RWPE1 (cell line): ENCODE data around the gene NUDT19.
"Not testable (repeated sequence)": the region's sequence is repeated elsewhere in the genome, so short reads cannot be mapped to it uniquely, and the experiment has no call there.

Experiments
- CTCF ChIA-PET: fragments of 350-600 bp; sonication (Branson Sonifier 250); formaldehyde crosslinking; extraction: SDS; loops from one replicate; lab custom pipeline; 2021; lab: Yijun Ruan, JAX
- POLR2A ChIA-PET: fragments of 400-600 bp; formaldehyde crosslinking; extraction: SDS; loops from one replicate; lab custom pipeline; 2020; ENCODE audit warnings: antibody characterized with exemption; ENCODE audit not compliant: low non-redundant PET; lab: Yijun Ruan, JAX
- DNase-seq: peaks from one replicate; pipeline ENCODE4 v3.0.0; 2012; ENCODE audit warnings: low spot score
- H3K27ac ChIP-seq: fragments of 450-650 bp; 2 replicates; pipeline ENCODE4 v1.5.1; 2017
- CTCF ChIP-seq: fragments of 450-650 bp; conservative IDR thresholded peaks from 2 replicates; pipeline ENCODE4 v1.5.1; 2017; ENCODE audit warnings: low read depth, mild to moderate bottlenecking

The NUDT19 gene

GRCh38 chr19:32651729-32652140 is 39.9 kb upstream of the NUDT19 start:
- TF ChIP-seq CTCF, result no peak
- ChIA-PET POLR2A (no interaction called here), CTCF (interaction anchor here (0.8 kb wide), 1 partner anchor 1207 kb away, joined by 4 read pairs; no protein-coding TSS in a partner anchor)
- no peak for DNase-seq
- no peak overlapping the region for H3K27ac ChIP-seq

GRCh38 chr19:32652331-32652730 is 39.3 kb upstream of the NUDT19 start:
- not testable (repeated sequence) for H3K27ac ChIP-seq
- CTCF ChIA-PET, result interaction anchor here (0.8 kb wide), 1 partner anchor 1208 kb away, joined by 4 read pairs; no protein-coding TSS in a partner anchor

GRCh38 chr19:32652894-32653598 is 38.6 kb upstream of the NUDT19 start:
- no peak for TF ChIP-seq CTCF
- H3K27ac ChIP-seq, result peak overlapping the region; percentile 3; the same call in 1 of the 2 replicates
- ChIA-PET POLR2A (no interaction called here), CTCF (interaction anchor here (0.8 kb wide), 1 partner anchor 1208 kb away, joined by 4 read pairs; no protein-coding TSS in a partner anchor)
- no peak for DNase-seq

More at GRCh38 chr19:32652331-32652730, 39.3 kb upstream of the NUDT19 start:
- DNase-seq, POLR2A ChIA-PET: not testable (repeated sequence)

GRCh38 chr19:32653599-32653915 is 38.1 kb upstream of the NUDT19 start:
- no peak for DNase-seq
- ChIA-PET CTCF (interaction anchor here (0.7 kb wide), 1 partner anchor 8 kb away, joined by 5 read pairs; no protein-coding TSS in a partner anchor), POLR2A (no interaction called here)
- TF ChIP-seq CTCF, result no peak
- H3K27ac ChIP-seq, result no peak overlapping the region

- H3K27ac ChIP-seq, DNase-seq: not testable (repeated sequence)
- POLR2A ChIA-PET, result interaction anchor here (0.7 kb wide), 1 partner anchor 251 kb away, joined by 4 read pairs; no protein-coding TSS in a partner anchor
- CTCF ChIA-PET, result interaction anchor here (0.6 kb wide), 1 partner anchor 272 kb away, joined by 3 read pairs; no protein-coding TSS in a partner anchor
These were observed 35.2 kb upstream of the NUDT19 start for GRCh38 chr19:32656379-32656778.

- ChIA-PET CTCF (no interaction called here), POLR2A (interaction anchor here (0.7 kb wide), 1 partner anchor 362 kb away, joined by 5 read pairs; no protein-coding TSS in a partner anchor)
- TF ChIP-seq CTCF, result no peak
- H3K27ac ChIP-seq, result no peak overlapping the region
- no peak for DNase-seq
These were observed 33.5 kb upstream of the NUDT19 start for GRCh38 chr19:32658075-32658474.

- H3K27ac ChIP-seq, result no peak overlapping the region
- DNase-seq, result no peak
- ChIA-PET CTCF (no interaction called here), POLR2A (no interaction called here)
- no peak for TF ChIP-seq CTCF
These were observed 33.1 kb upstream of the NUDT19 start for GRCh38 chr19:32658527-32658926.
